ENCODE data around the gene DDX52. TPM values are rescaled to one million over a fixed set of nuclear protein-coding genes. Genes with fewer than 3 reads are reported as not detected.
A peak's percentile ranks its signal among the peaks of the same experiment; 100 is the strongest.

The DDX52 gene
- total and polyA plus RNA-seq, 2 of the 13 experiments (the other 11 are each of a cell fraction or from before 2014, with no cell fraction given): 8.9 to 36.1 TPM

DNA sequence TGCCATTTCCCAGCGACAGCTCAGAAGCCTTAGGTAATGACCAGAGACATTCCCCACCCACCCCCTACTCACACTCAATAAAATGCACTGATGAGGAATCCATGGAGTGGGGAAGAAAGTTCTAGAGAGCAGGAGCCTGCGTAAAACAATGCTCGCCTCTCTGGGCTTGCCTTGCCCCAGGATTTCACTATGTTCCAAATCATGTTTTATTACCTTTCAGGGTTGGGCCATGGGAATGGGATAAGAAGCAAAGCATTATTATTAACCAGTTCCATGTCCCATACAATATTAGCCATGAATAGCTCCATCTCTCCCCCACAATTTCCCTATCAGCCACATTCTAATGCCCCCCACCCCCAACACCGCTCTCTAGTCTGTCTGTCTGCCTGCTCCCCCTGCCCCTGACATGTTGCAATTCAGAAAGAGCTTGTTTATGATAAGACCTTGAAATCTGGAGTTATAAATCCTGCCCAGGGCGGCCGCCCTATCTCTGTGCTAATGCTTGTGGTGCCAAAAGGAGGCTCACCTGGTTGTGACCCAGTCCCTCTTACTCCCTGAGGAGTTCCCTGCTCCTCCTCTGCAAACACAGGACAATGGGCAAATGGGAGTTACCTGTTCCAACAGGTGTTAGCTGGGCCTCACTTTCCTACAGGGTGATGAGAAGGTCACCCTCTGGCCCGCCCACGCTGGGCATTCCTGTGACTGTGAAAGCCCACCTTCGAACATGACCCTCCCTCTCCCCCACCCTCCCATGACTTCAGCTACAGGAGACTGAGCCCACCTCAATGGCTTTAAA, 28.0 kb upstream of the DDX52 start:
- no peak for TF ChIP-seq DNMT3B (CRISPR knock-in tag; conservative IDR thresholded peaks at IDR 0.05)
- TF ChIP-seq ZNF567 (CRISPR knock-in tag; IDR thresholded peaks at IDR 0.05; ENCODE audit: borderline replicate concordance): no peak
- no peak for TF ChIP-seq NFE2L2 (IDR thresholded peaks at IDR 0.05; ENCODE audit: low read length)
- peak overlapping the region; percentile 35 for H3K27ac ChIP-seq (ENCODE audit: extremely low read length, insufficient read depth, low read length)
- H3K79me2 ChIP-seq (ENCODE audit: insufficient read depth, low read length): no peaks in the 10 kb centered on the region
- peak overlapping the region; percentile 9; the same call in 1 of the 2 replicates for H3K4me2 ChIP-seq (ENCODE audit: low read depth, low read length)
- no peak overlapping the region for H3K4me3 ChIP-seq (replicated peaks in 1 of 3; ENCODE audit: insufficient read depth in 1 of 3, low read depth in 2 of 3, low read length in 3 of 3)
- in situ Hi-C loops (cut with HindIII; ENCODE audit: extremely low pct_ligation_motif_present, low pct_unique_long_range_greater_than_20kb) (no loop called here), intact Hi-C loops (cut with micrococcal nuclease; ENCODE audit: unreplicated experiment) (no loop called here)
- no peaks in the 10 kb centered on the region for H3K27me3 ChIP-seq (ENCODE audit: control insufficient read depth in 1 of 2, insufficient read depth in 2 of 2, low read length in 2 of 2)
- no peaks in the 10 kb centered on the region for H3K36me3 ChIP-seq (replicated peaks in 1 of 2; ENCODE audit: control insufficient read depth in 1 of 2, insufficient read depth in 2 of 2, low read length in 2 of 2)
- H4K20me1 ChIP-seq (ENCODE audit: insufficient read depth, low read length): no peaks in the 10 kb centered on the region
- ATAC-seq: no peak
- POLR2A ChIA-PET: interaction anchor here (0.7 to 2.7 kb wide), 7 partner anchors 9 to 72 kb away, joined by 3 to 19 read pairs (median 5); no protein-coding TSS in a partner anchor
- H2AFZ ChIP-seq (ENCODE audit: low read length): no peak overlapping the region
- BruUV-seq (replicated peaks): no TSS peak
- CTCF ChIA-PET (ENCODE audit: low intra/inter-chr PET ratio, low total read pairs): no interaction called here
- no peaks in the 10 kb centered on the region for H3K9me3 ChIP-seq (ENCODE audit: low read length)
- FAIRE-seq: no peak
- 87% methylated on average over 7 of the region's 9 CpGs for WGBS (ENCODE audit: low lambda C conversion rate)
- DNase-seq (ENCODE audit: low spot score): no peak
- peak overlapping the region; percentile 43; the same call in 1 of the 2 replicates for H3K9ac ChIP-seq (ENCODE audit: insufficient read depth, low read depth, low read length)
- peaks cover 91% of the 10 kb centered on the region for H3K4me1 ChIP-seq (ENCODE audit: insufficient read depth, low read length)

DNA sequence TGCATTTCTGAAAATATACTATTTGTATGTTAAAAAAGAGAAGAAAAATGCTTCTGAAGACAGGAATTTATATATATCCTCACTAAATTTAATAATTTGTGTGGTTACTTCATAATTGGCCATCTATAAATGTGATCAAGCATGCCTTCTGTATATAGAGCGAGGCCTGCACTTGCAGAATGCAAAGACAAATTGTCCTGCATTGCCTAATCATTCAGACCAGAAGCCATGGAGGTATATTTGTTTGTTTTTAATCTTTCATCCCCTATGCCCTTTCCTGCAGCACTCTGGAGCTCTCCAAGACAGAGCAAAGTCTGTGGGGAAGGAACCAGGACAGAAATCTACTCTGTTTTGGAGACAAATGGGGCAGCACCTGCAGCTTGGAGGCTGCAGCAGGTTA, 23.8 kb upstream of the DDX52 start:
- Histone ChIP-seq H2AFZ (ENCODE audit: low read length) (no peak overlapping the region), H3K4me1 (ENCODE audit: insufficient read depth, low read length) (peaks cover 73% of the 10 kb centered on the region), H4K20me1 (ENCODE audit: insufficient read depth, low read length) (no peaks in the 10 kb centered on the region), H3K36me3 (replicated peaks in 1 of 2; ENCODE audit: control insufficient read depth in 1 of 2, insufficient read depth in 2 of 2, low read length in 2 of 2) (no peaks in the 10 kb centered on the region), H3K79me2 (ENCODE audit: insufficient read depth, low read length) (no peaks in the 10 kb centered on the region), H3K9ac (ENCODE audit: insufficient read depth, low read depth, low read length) (no peak overlapping the region), H3K27me3 (ENCODE audit: control insufficient read depth in 1 of 2, insufficient read depth in 2 of 2, low read length in 2 of 2) (no peaks in the 10 kb centered on the region), H3K9me3 (ENCODE audit: low read length) (no peaks in the 10 kb centered on the region), H3K27ac (ENCODE audit: extremely low read length, insufficient read depth, low read length) (no peak overlapping the region), H3K4me2 (ENCODE audit: low read depth, low read length) (peak overlapping the region; percentile 45), H3K4me3 (replicated peaks in 1 of 3; ENCODE audit: insufficient read depth in 1 of 3, low read depth in 2 of 3, low read length in 3 of 3) (no peak overlapping the region)
- intact Hi-C loops (cut with micrococcal nuclease; ENCODE audit: unreplicated experiment): no loop called here
- BruUV-seq (replicated peaks): no TSS peak
- DNase-seq (ENCODE audit: low spot score): no peak
- ATAC-seq: peak; percentile 43; the same call in 2 of the 3 replicates
- no peak for FAIRE-seq
- in situ Hi-C loops (cut with HindIII; ENCODE audit: extremely low pct_ligation_motif_present, low pct_unique_long_range_greater_than_20kb): no loop called here
- ChIA-PET CTCF (ENCODE audit: low intra/inter-chr PET ratio, low total read pairs) (no interaction called here), POLR2A (interaction anchor here (1.0 kb wide), 1 partner anchor 42 kb away, joined by 3 read pairs; no protein-coding TSS in a partner anchor)
- 50% methylated on average over 1 of the region's 1 CpG for WGBS (ENCODE audit: low lambda C conversion rate)
- TF ChIP-seq JARID2 (CRISPR knock-in tag; IDR thresholded peaks at IDR 0.05; ENCODE audit: insufficient replicate concordance) (no peak), ZNF12 (CRISPR knock-in tag; IDR thresholded peaks at IDR 0.05) (peak; percentile 80), CEBPB (IDR thresholded peaks at IDR 0.05; ENCODE audit: borderline replicate concordance, low read depth, low read length) (peak; percentile 60; the same call in 1 of the 2 replicates), ZNF879 (CRISPR knock-in tag; IDR thresholded peaks at IDR 0.05) (no peak), KLF9 (CRISPR knock-in tag; IDR thresholded peaks at IDR 0.05; ENCODE audit: low read depth) (no peak), SMAD1 (CRISPR knock-in tag; IDR thresholded peaks at IDR 0.05; ENCODE audit: borderline replicate concordance, low read depth) (no peak), ZNF274 (CRISPR knock-in tag; IDR thresholded peaks at IDR 0.05) (no peak), GATAD2A (CRISPR knock-in tag; IDR thresholded peaks at IDR 0.05) (peak; percentile 24; the same call in 1 of the 2 replicates), PHF20 (CRISPR knock-in tag; IDR thresholded peaks at IDR 0.05) (no peak)
- TF ChIP-seq, protein P1, sequence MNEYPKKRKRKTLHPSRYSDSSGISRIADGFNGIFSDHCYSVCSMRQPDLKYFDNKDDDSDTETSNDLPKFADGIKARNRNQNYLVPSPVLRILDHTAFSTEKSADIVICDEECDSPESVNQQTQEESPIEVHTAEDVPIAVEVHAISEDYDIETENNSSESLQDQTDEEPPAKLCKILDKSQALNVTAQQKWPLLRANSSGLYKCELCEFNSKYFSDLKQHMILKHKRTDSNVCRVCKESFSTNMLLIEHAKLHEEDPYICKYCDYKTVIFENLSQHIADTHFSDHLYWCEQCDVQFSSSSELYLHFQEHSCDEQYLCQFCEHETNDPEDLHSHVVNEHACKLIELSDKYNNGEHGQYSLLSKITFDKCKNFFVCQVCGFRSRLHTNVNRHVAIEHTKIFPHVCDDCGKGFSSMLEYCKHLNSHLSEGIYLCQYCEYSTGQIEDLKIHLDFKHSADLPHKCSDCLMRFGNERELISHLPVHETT (CRISPR knock-in tag; conservative IDR thresholded peaks at IDR 0.05): no peak
- TF ChIP-seq, protein P2, sequence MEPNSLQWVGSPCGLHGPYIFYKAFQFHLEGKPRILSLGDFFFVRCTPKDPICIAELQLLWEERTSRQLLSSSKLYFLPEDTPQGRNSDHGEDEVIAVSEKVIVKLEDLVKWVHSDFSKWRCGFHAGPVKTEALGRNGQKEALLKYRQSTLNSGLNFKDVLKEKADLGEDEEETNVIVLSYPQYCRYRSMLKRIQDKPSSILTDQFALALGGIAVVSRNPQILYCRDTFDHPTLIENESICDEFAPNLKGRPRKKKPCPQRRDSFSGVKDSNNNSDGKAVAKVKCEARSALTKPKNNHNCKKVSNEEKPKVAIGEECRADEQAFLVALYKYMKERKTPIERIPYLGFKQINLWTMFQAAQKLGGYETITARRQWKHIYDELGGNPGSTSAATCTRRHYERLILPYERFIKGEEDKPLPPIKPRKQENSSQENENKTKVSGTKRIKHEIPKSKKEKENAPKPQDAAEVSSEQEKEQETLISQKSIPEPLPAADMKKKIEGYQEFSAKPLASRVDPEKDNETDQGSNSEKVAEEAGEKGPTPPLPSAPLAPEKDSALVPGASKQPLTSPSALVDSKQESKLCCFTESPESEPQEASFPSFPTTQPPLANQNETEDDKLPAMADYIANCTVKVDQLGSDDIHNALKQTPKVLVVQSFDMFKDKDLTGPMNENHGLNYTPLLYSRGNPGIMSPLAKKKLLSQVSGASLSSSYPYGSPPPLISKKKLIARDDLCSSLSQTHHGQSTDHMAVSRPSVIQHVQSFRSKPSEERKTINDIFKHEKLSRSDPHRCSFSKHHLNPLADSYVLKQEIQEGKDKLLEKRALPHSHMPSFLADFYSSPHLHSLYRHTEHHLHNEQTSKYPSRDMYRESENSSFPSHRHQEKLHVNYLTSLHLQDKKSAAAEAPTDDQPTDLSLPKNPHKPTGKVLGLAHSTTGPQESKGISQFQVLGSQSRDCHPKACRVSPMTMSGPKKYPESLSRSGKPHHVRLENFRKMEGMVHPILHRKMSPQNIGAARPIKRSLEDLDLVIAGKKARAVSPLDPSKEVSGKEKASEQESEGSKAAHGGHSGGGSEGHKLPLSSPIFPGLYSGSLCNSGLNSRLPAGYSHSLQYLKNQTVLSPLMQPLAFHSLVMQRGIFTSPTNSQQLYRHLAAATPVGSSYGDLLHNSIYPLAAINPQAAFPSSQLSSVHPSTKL (CRISPR knock-in tag; IDR thresholded peaks at IDR 0.05): peak; percentile 28; the same call in 1 of the 2 replicates

Measured in HepG2 (cell line).